WTC11 (cell line): ENCODE results near the gene MARCO. TPM values are rescaled to one million over a fixed set of nuclear protein-coding genes. Genes with fewer than 3 reads are reported as not detected.
"Not testable (repeated sequence)": the region's sequence is repeated elsewhere in the genome, so short reads cannot be mapped to it uniquely, and the experiment has no call there.

Source experiments
- ATAC-seq: fragments of 200-7000 bp; cut with Tn5 transposase; 2 replicates; pipeline ENCODE4 v1.10.0; 2021; ENCODE audit warnings: mild to moderate bottlenecking, moderate library complexity
- CTCF ChIA-PET: fragments of 300-600 bp; sonication (Branson Sonifier 250); formaldehyde crosslinking; loops from one replicate; lab custom pipeline; 2021; ENCODE audit warnings: antibody characterized with exemption; lab: Charles Lee
- POLR2A ChIA-PET: fragments of 350-600 bp; sonication (Branson Sonifier 250); formaldehyde crosslinking; loops from one replicate; lab custom pipeline; 2021; ENCODE audit warnings: antibody characterized with exemption; lab: Charles Lee
- DNase-seq: peaks from one replicate; pipeline ENCODE4 v3.0.0; 2021; ENCODE audit warnings: low spot score
- H3K27ac Mint-ChIP-seq: 2 replicates; pipeline ENCODE4 v1.8.0; 2021; ENCODE audit warnings: mixed read lengths
- H3K27me3 Mint-ChIP-seq: 2 replicates; pipeline ENCODE4 v1.8.0; 2021; ENCODE audit warnings: low read depth, mild to moderate bottlenecking, moderate library complexity, mixed read lengths
- H3K36me3 Mint-ChIP-seq: 2 replicates; pipeline ENCODE4 v1.8.0; 2021; ENCODE audit warnings: mixed read lengths
- H3K4me1 Mint-ChIP-seq: 2 replicates; pipeline ENCODE4 v1.8.0; 2022; ENCODE audit warnings: mixed read lengths
- H3K4me3 Mint-ChIP-seq: 2 replicates; pipeline ENCODE4 v1.8.0; 2021; ENCODE audit warnings: mild to moderate bottlenecking, moderate library complexity, mixed read lengths
- H3K9me3 Mint-ChIP-seq: 2 replicates; pipeline ENCODE4 v1.8.0; 2021; ENCODE audit warnings: mixed read lengths
- ATF1 ChIP-seq: sonication (generic); formaldehyde crosslinking; IDR thresholded peaks from 2 replicates; pipeline ENCODE4 v1.8.1; 2023; ENCODE audit warnings: mild to moderate bottlenecking, moderate library complexity, missing genetic modification reagents
- E2F1 ChIP-seq: sonication (generic); formaldehyde crosslinking; IDR thresholded peaks from 2 replicates; pipeline ENCODE4 v1.8.0; 2022; ENCODE audit warnings: mild to moderate bottlenecking, missing genetic modification reagents
- E2F4 ChIP-seq: sonication (generic); formaldehyde crosslinking; IDR thresholded peaks from 2 replicates; pipeline ENCODE4 v1.8.1; 2022; ENCODE audit warnings: low read depth, mild to moderate bottlenecking, moderate library complexity, missing genetic modification reagents, borderline replicate concordance
- ELF4 ChIP-seq: sonication (generic); formaldehyde crosslinking; IDR thresholded peaks from 2 replicates; pipeline ENCODE4 v1.8.1; 2022; ENCODE audit warnings: low read depth, mild to moderate bottlenecking, moderate library complexity, missing genetic modification reagents
- ERG ChIP-seq: fragments of 250-450 bp; sonication (Bioruptor Pico); IDR thresholded peaks from 2 replicates; pipeline ENCODE4 v1.8.0; 2021; ENCODE audit warnings: mild to moderate bottlenecking
- ETV6 ChIP-seq: sonication (generic); formaldehyde crosslinking; IDR thresholded peaks from 2 replicates; pipeline ENCODE4 v1.8.1; 2022; ENCODE audit warnings: mild to moderate bottlenecking, missing genetic modification reagents
- FOXJ3 ChIP-seq: sonication (generic); formaldehyde crosslinking; IDR thresholded peaks from 2 replicates; pipeline ENCODE4 v1.9.0; 2021; ENCODE audit warnings: missing genetic modification reagents, mild to moderate bottlenecking, borderline replicate concordance
- JUN ChIP-seq: sonication (generic); formaldehyde crosslinking; IDR thresholded peaks from 2 replicates; pipeline ENCODE4 v1.8.0; 2023; ENCODE audit warnings: mild to moderate bottlenecking, missing genetic modification reagents
- PREB ChIP-seq: sonication (generic); formaldehyde crosslinking; IDR thresholded peaks from 2 replicates; pipeline ENCODE4 v1.8.1; 2022; ENCODE audit warnings: mild to moderate bottlenecking, missing genetic modification reagents, moderate library complexity, borderline replicate concordance
- RELA ChIP-seq: sonication (generic); formaldehyde crosslinking; IDR thresholded peaks from 2 replicates; pipeline ENCODE4 v1.8.1; 2022; ENCODE audit warnings: missing genetic modification reagents, mild to moderate bottlenecking, borderline replicate concordance
- SOX15 ChIP-seq: fragments of 250-450 bp; sonication (Bioruptor Pico); IDR thresholded peaks from 2 replicates; pipeline ENCODE4 v1.9.0; 2021; ENCODE audit warnings: mild to moderate bottlenecking
- TEAD4 ChIP-seq: sonication (generic); formaldehyde crosslinking; IDR thresholded peaks from 2 replicates; pipeline ENCODE4 v1.8.0; 2022; ENCODE audit warnings: mild to moderate bottlenecking, missing genetic modification reagents
- ZBTB21 ChIP-seq: sonication (generic); formaldehyde crosslinking; IDR thresholded peaks from 2 replicates; pipeline ENCODE4 v1.8.1; 2023; ENCODE audit warnings: mild to moderate bottlenecking, missing genetic modification reagents, borderline replicate concordance
- ZNF219 ChIP-seq: sonication (generic); formaldehyde crosslinking; IDR thresholded peaks from 2 replicates; pipeline ENCODE4 v1.8.0; 2023; ENCODE audit warnings: missing genetic modification reagents, mild to moderate bottlenecking, borderline replicate concordance
- ZNF232 ChIP-seq: sonication (generic); formaldehyde crosslinking; IDR thresholded peaks from 2 replicates; pipeline ENCODE4 v1.8.0; 2022; ENCODE audit warnings: mild to moderate bottlenecking, missing genetic modification reagents
- ZNF396 ChIP-seq: fragments of 250-450 bp; sonication (Bioruptor Pico); IDR thresholded peaks from 2 replicates; pipeline ENCODE4 v1.8.0; 2021; ENCODE audit warnings: mild to moderate bottlenecking, moderate library complexity, borderline replicate concordance
- ZNF416 ChIP-seq: fragments of 250-450 bp; sonication (Bioruptor Pico); IDR thresholded peaks from 2 replicates; pipeline ENCODE4 v1.9.0; 2021; ENCODE audit warnings: mild to moderate bottlenecking, inconsistent platforms
- ZNF425 ChIP-seq: fragments of 250-450 bp; sonication (Bioruptor Pico); conservative IDR thresholded peaks from 2 replicates; pipeline ENCODE4 v1.9.0; 2021; ENCODE audit warnings: mild to moderate bottlenecking
- total RNA-seq: library from RNA; stranded (reverse); gene quantifications from 3 replicates; pipeline ENCODE4 v1.2.3, GENCODE V29; 2021
- TF ChIP-seq, protein P1 (sequence below): fragments of 250-450 bp; sonication (Bioruptor Pico); IDR thresholded peaks from 2 replicates; pipeline ENCODE4 v1.9.0; 2021; ENCODE audit warnings: moderate library complexity, mild to moderate bottlenecking, inconsistent platforms, borderline replicate concordance
- TF ChIP-seq, protein P2 (sequence below): sonication (generic); formaldehyde crosslinking; IDR thresholded peaks from 2 replicates; pipeline ENCODE4 v1.8.1; 2022; ENCODE audit warnings: low read depth, missing genetic modification reagents, borderline replicate concordance

Gene MARCO
- total RNA-seq, 1 experiment from 2014 or later = 0.11 TPM

- TF ChIP-seq E2F1 (CRISPR knock-in tag) (no peak), ATF1 (CRISPR knock-in tag) (no peak), ERG (CRISPR knock-in tag) (no peak), ZNF232 (CRISPR knock-in tag) (no peak), JUN (CRISPR knock-in tag) (no peak)
- TF ChIP-seq, all 79 proteins: peak for 0
Observed at GRCh38 chr2:118994172-118994700, 52.2 kb downstream of the MARCO start (continued).

DNA sequence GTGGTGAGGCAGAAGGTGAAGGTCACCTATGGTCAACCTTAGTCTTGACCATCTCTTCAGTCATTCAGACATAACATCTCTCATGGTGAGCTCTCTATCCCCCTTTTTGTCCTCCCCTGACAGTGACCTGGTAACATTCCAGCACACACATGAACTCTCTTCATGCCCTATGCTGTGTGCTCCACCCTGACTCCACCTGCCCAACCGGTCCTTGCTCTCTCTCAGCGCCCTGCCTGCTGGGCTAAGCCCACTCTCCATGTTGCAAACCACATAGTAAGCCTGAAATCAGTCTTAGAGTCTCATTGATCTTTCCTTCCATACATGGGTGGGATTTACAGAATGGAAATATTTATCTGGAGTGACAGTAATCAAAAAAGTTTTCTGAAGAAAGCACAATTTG lies 52.8 kb downstream of the MARCO start:
- CTCF ChIA-PET = no interaction called here

DNA sequence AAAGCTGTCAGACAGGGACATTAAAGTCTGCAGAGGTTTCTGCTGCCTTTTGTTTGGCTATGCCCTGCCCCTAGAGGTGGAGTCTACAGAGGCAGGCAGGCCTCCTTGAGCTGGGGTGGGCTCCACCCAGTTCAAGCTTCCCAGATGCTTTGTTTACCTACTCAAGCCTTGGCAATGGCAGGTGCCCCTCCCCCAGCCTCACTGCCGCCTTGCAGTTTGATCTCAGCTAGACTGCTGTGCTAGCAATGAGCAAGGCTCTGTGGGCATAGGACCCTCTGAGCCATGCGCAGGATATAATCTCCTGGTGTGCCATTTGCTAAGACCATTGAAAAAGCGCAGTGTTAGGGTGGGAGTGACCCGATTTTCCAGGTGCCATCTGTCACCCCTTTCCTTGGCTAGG lies 61.9 kb downstream of the MARCO start:
- H3K27ac Mint-ChIP-seq, H3K4me1 Mint-ChIP-seq, ATAC-seq, CTCF ChIA-PET, DNase-seq, H3K4me3 Mint-ChIP-seq, H3K27me3 Mint-ChIP-seq, POLR2A ChIA-PET: not testable (repeated sequence)
- peaks cover 12% of the 10 kb centered on the region for H3K36me3 Mint-ChIP-seq
- peaks cover 36% of the 10 kb centered on the region for H3K9me3 Mint-ChIP-seq

More for the DNA sequence above, 52.8 kb downstream of the MARCO start:
- TF ChIP-seq ZNF425 (CRISPR knock-in tag) (no peak), PREB (CRISPR knock-in tag) (no peak), ZBTB21 (no peak)
- Mint-ChIP-seq H3K4me1 (no peaks in the 10 kb centered on the region), H3K27me3 (no peaks in the 10 kb centered on the region; the same call in 1 of the 2 replicates), H3K36me3 (no peaks in the 10 kb centered on the region), H3K27ac (no peak overlapping the region), H3K4me3 (no peak overlapping the region), H3K9me3 (peaks cover 6% of the 10 kb centered on the region)
- POLR2A ChIA-PET = no interaction called here
- no peak for ATAC-seq
- no peak for DNase-seq

- Mint-ChIP-seq H3K36me3 (peaks cover 12% of the 10 kb centered on the region), H3K27me3 (peaks cover 8% of the 10 kb centered on the region), H3K9me3 (peaks cover 36% of the 10 kb centered on the region), H3K4me1 (no peaks in the 10 kb centered on the region), H3K4me3 (no peak overlapping the region), H3K27ac (no peak overlapping the region)
- CTCF ChIA-PET = interaction anchor here (1.1 to 1.8 kb wide), 2 partner anchors 123 to 472 kb away, joined by 3 to 5 read pairs; no protein-coding TSS in a partner anchor
- POLR2A ChIA-PET = no interaction called here
- DNase-seq (no peak), ATAC-seq (no peak)
- TF ChIP-seq, protein P1, sequence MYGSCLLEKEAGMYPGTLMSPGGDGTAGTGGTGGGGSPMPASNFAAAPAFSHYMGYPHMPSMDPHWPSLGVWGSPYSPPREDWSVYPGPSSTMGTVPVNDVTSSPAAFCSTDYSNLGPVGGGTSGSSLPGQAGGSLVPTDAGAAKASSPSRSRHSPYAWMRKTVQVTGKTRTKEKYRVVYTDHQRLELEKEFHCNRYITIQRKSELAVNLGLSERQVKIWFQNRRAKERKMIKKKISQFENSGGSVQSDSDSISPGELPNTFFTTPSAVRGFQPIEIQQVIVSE (CRISPR knock-in tag) = no peak
- TF ChIP-seq SOX15 (CRISPR knock-in tag) (no peak), ZNF396 (CRISPR knock-in tag) (no peak), ETV6 (CRISPR knock-in tag) (no peak), E2F4 (no peak), ELF4 (CRISPR knock-in tag) (no peak), FOXJ3 (CRISPR knock-in tag) (no peak), ZNF416 (no peak), RELA (no peak), ZNF219 (CRISPR knock-in tag) (no peak), TEAD4 (CRISPR knock-in tag) (no peak)
- TF ChIP-seq, protein P2, sequence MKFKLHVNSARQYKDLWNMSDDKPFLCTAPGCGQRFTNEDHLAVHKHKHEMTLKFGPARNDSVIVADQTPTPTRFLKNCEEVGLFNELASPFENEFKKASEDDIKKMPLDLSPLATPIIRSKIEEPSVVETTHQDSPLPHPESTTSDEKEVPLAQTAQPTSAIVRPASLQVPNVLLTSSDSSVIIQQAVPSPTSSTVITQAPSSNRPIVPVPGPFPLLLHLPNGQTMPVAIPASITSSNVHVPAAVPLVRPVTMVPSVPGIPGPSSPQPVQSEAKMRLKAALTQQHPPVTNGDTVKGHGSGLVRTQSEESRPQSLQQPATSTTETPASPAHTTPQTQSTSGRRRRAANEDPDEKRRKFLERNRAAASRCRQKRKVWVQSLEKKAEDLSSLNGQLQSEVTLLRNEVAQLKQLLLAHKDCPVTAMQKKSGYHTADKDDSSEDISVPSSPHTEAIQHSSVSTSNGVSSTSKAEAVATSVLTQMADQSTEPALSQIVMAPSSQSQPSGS (CRISPR knock-in tag) = no peak
Observed at GRCh38 chr2:119004602-119005001, 62.6 kb downstream of the MARCO start.
